ENCODE data around the gene MESP2.

Gene MESP2

DNA sequence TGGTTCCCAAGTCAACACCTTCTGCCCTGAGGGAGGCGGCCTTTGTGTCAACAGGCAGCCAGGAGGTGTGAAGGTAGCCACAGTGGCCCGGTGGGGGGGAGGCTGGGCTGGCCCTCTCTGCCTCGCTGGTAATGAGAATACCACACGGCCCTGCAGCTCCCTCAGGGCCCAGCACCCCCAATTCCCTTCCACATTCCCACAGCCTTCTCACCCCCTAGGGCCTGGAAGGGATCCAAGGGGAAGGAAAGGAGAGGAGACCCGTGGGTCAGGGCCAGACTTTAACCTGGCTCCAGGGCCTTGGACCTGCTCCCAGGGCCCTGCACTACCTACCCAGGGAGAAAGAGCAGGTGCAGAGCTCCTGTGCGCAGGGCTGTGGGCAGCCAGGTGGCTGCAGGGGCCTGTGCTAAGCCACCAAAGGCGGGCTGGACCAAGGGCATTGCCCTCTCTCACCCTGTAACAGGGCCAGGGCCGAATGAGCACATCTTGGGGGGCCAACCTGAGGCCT, 8.7 kb upstream of the MESP2 start:
- POLR2A ChIA-PET = no interaction called here
- CTCF ChIA-PET = interaction anchor here (1.4 to 9.2 kb wide), 2 partner anchors 6 to 27 kb away, joined by 3 to 87 read pairs; no protein-coding TSS in a partner anchor
- no peak for TF ChIP-seq CTCF (IDR thresholded peaks at IDR 0.05; ENCODE audit: control extremely low read depth, extremely low read depth, low read depth, missing control alignments)
- no peak for DNase-seq (ENCODE audit: extremely low spot score)

DNA sequence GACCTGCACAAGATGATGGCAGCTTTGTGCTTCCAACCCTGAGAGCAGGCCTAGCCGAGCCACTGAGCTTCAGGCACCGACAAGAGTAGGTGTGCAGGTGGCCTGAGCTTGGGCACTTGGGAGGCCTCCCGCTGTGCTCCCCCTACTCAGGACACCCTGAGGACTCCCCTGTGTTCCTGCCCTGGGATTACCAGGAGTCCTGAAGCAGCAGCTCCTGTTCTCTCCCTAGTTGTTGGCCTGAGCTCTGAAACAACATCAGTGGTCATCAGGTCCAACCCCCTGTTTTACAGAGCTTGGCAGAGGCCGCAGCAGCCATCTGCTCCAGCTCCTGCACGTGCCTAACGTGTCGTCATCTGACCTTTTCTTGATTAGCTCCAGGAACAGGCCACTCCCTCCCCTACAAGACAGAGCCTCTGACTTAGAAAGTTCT, 8.0 kb upstream of the MESP2 start:
- TF ChIP-seq CTCF (IDR thresholded peaks at IDR 0.05; ENCODE audit: control extremely low read depth, extremely low read depth, low read depth, missing control alignments) = no peak
- ChIA-PET POLR2A (no interaction called here), CTCF (interaction anchor here (0.7 to 9.2 kb wide), 5 partner anchors 7 to 107 kb away, joined by 3 to 87 read pairs (median 4); no protein-coding TSS in a partner anchor)
- DNase-seq (ENCODE audit: extremely low spot score) = no peak

DNA sequence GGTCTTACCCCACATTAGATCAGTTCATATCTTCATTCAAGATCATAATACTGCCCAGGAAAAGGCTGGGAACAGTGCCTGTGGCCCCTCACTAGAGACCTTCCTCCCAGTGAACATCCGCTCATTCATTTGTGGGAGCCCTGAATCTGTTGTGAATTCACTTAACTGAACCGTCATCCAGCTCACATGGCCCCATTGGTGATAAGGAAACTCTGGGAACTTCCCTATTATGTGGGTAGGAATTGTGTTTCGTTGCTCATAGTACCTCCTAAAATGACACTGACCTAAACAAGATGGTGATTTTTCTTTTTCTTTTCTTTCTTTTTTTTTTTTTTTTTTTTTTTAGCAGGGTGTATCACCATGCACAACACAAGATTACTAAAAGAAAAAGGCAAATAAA, 6.8 kb upstream of the MESP2 start:
- no peak for TF ChIP-seq CTCF (IDR thresholded peaks at IDR 0.05; ENCODE audit: control extremely low read depth, extremely low read depth, low read depth, missing control alignments)
- no peak for DNase-seq (ENCODE audit: extremely low spot score)
- ChIA-PET CTCF (interaction anchor here (0.8 to 9.2 kb wide), 2 partner anchors 8 to 19 kb away, joined by 3 to 87 read pairs; no protein-coding TSS in a partner anchor), POLR2A (no interaction called here)

GRCh38 chr15:89770041-89770440, 6.1 kb upstream of the MESP2 start:
- CTCF ChIA-PET = interaction anchor here (0.8 to 9.2 kb wide), 3 partner anchors 9 to 104 kb away, joined by 3 to 87 read pairs (median 4); no protein-coding TSS in a partner anchor
- TF ChIP-seq CTCF (IDR thresholded peaks at IDR 0.05; ENCODE audit: control extremely low read depth, extremely low read depth, low read depth, missing control alignments) = no peak
- POLR2A ChIA-PET = no interaction called here
- DNase-seq (ENCODE audit: extremely low spot score) = no peak

DNA sequence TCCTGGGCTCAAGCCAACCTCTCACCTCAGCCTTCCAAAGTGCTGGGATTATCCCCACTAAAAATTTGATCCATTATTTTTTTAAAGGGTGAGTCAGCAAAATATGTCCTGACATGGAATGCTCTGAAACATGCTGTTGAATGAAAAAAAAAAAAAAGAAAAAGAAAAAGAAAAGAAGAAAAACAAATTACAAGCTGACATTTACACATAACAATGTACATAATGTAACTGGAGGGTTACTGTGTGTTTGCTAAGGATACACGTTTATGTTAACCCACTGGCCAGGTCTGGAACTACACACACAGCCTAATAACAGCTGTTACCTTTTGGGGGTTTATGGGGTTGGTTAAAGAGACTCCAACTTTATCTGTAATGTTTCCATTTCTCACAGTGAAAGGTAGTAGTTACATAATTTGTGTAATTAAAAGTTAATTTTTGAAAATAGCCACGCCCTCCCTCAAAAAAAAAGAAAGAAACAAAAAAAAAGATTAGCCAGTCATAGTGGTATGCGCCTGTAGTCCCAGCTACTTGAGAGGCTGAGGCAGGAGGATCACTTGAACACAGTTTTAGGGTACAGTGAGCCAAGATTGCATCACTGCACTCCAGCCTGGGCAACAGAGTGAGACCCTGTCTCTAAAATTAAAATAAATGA, 3.1 kb upstream of the MESP2 start:
- ChIA-PET CTCF (interaction anchor here (1.0 to 9.2 kb wide), 4 partner anchors 12 to 124 kb away, joined by 3 to 87 read pairs (median 3); no protein-coding TSS in a partner anchor), POLR2A (no interaction called here)
- DNase-seq (ENCODE audit: extremely low spot score) = no peak
- no peak for TF ChIP-seq CTCF (IDR thresholded peaks at IDR 0.05; ENCODE audit: control extremely low read depth, extremely low read depth, low read depth, missing control alignments)

- DNase-seq (ENCODE audit: extremely low spot score) = no peak
- no peak for TF ChIP-seq CTCF (IDR thresholded peaks at IDR 0.05; ENCODE audit: control extremely low read depth, extremely low read depth, low read depth, missing control alignments)
- CTCF ChIA-PET = interaction anchor here (1.8 to 9.2 kb wide), 4 partner anchors 13 to 100 kb away, joined by 5 to 87 read pairs (median 10); partner anchors contain the start of gene MESP1
- POLR2A ChIA-PET = no interaction called here
These were observed 1.6 kb upstream of the MESP2 start for GRCh38 chr15:89774492-89774891.
